Loucy (cell line): Measurements from ENCODE around the gene KPNA6.
"Not testable (repeated sequence)": the region's sequence is repeated elsewhere in the genome, so short reads cannot be mapped to it uniquely, and the experiment has no call there.

ENCODE experiments used
- H2AFZ ChIP-seq: fragments of 200-600 bp; sonication (generic); 2 replicates; pipeline ENCODE4 v1.6.0; 2016; ENCODE audit warnings: antibody characterized with exemption, mild to moderate bottlenecking, low read length, moderate library complexity
- H3F3A ChIP-seq: fragments of 200-600 bp; 2 replicates; pipeline ENCODE4 v1.6.0; 2016; ENCODE audit warnings: antibody characterized with exemption, low read depth, mild to moderate bottlenecking
- H3K27me3 ChIP-seq: fragments of 200-600 bp; sonication (generic); 2 replicates; pipeline ENCODE4 v1.6.1; 2014; ENCODE audit warnings: low read length, mild to moderate bottlenecking; ENCODE audit not compliant: insufficient read depth, poor library complexity, severe bottlenecking
- H3K36me3 ChIP-seq: fragments of 200-600 bp; sonication (generic); 2 replicates; pipeline ENCODE4 v1.6.1; 2016; ENCODE audit warnings: low read length; ENCODE audit not compliant: insufficient read depth
- H3K4me1 ChIP-seq: fragments of 200-600 bp; sonication (generic); 2 replicates; pipeline ENCODE4 v1.5.1; 2014; ENCODE audit warnings: low read length, mild to moderate bottlenecking; ENCODE audit not compliant: insufficient read depth, poor library complexity, severe bottlenecking
- H3K4me2 ChIP-seq: fragments of 200-600 bp; sonication (generic); 2 replicates; pipeline ENCODE4 v1.6.0; 2014; ENCODE audit warnings: antibody characterized with exemption, low read length, low read depth, mild to moderate bottlenecking; ENCODE audit not compliant: poor library complexity, severe bottlenecking
- H3K4me3 ChIP-seq: fragments of 200-600 bp; sonication (generic); 2 replicates; pipeline ENCODE4 v1.5.1; 2014; ENCODE audit warnings: low read length, mild to moderate bottlenecking, mixed read lengths; ENCODE audit not compliant: poor library complexity, severe bottlenecking
- H3K79me2 ChIP-seq: fragments of 200-600 bp; sonication (generic); 2 replicates; pipeline ENCODE4 v1.6.1; 2014; ENCODE audit warnings: low read length; ENCODE audit not compliant: insufficient read depth
- H3K9ac ChIP-seq: fragments of 200-600 bp; sonication (generic); 2 replicates; pipeline ENCODE4 v1.6.0; 2014; ENCODE audit warnings: mild to moderate bottlenecking, low read depth, low read length, moderate library complexity; ENCODE audit not compliant: poor library complexity, severe bottlenecking
- H3K9me2 ChIP-seq: fragments of 200-600 bp; sonication (generic); replicated peaks from 2 replicates; pipeline ENCODE4 v1.6.1; 2016; ENCODE audit warnings: low read depth, low read length, mixed read lengths
- H3K9me3 ChIP-seq: fragments of 200-600 bp; sonication (generic); 2 replicates; pipeline ENCODE4 v1.6.1; 2014; ENCODE audit warnings: mild to moderate bottlenecking, antibody characterized with exemption, low read length, low read depth; ENCODE audit not compliant: insufficient read depth
- H4K20me1 ChIP-seq: fragments of 200-600 bp; sonication (generic); 2 replicates; pipeline ENCODE4 v1.6.0; 2014; ENCODE audit warnings: antibody characterized with exemption, low read length, mild to moderate bottlenecking; ENCODE audit not compliant: insufficient read depth, poor library complexity, severe bottlenecking
- CTCF ChIP-seq: fragments of 200-600 bp; sonication (generic); conservative IDR thresholded peaks from 2 replicates; pipeline ENCODE4 v1.5.1; 2014; ENCODE audit warnings: mild to moderate bottlenecking, antibody characterized with exemption, low read length
- EZH2phosphoT487 ChIP-seq: fragments of 200-600 bp; IDR thresholded peaks from 2 replicates; pipeline ENCODE4 v1.6.1; 2018; ENCODE audit warnings: antibody characterized with exemption, mild to moderate bottlenecking, moderate library complexity, borderline replicate concordance

KPNA6 gene

GRCh38 chr1:32128964-32129363, 21.1 kb downstream of the KPNA6 start:
- Histone ChIP-seq H3F3A (no peaks in the 10 kb centered on the region), H3K79me2 (peaks cover 73% of the 10 kb centered on the region), H3K36me3 (no peaks in the 10 kb centered on the region), H3K27me3 (no peaks in the 10 kb centered on the region), H3K9me2 (no peaks in the 10 kb centered on the region), H4K20me1 (peaks cover 21% of the 10 kb centered on the region), H3K4me3 (no peak overlapping the region), H3K9me3 (no peaks in the 10 kb centered on the region), H2AFZ (no peak overlapping the region), H3K9ac (no peak overlapping the region), H3K4me2 (no peak overlapping the region), H3K4me1 (peaks cover 4% of the 10 kb centered on the region)
- TF ChIP-seq EZH2phosphoT487 (no peak), CTCF (no peak)

GRCh38 chr1:32133950-32134280, 26.1 kb downstream of the KPNA6 start:
- H3K27me3 ChIP-seq, H3F3A ChIP-seq, H3K4me1 ChIP-seq, H3K4me3 ChIP-seq, H3K36me3 ChIP-seq, H4K20me1 ChIP-seq, H3K9ac ChIP-seq, H3K9me2 ChIP-seq, H2AFZ ChIP-seq, H3K4me2 ChIP-seq, H3K9me3 ChIP-seq: not testable (repeated sequence)
- H3K79me2 ChIP-seq: peaks cover 60% of the 10 kb centered on the region

- Histone ChIP-seq H2AFZ (no peak overlapping the region), H3K9me2 (no peaks in the 10 kb centered on the region), H3K4me3 (no peak overlapping the region), H3K36me3 (no peaks in the 10 kb centered on the region), H3K4me1 (peaks cover 12% of the 10 kb centered on the region), H3K27me3 (no peaks in the 10 kb centered on the region), H3F3A (no peaks in the 10 kb centered on the region), H3K9ac (no peak overlapping the region), H3K9me3 (no peaks in the 10 kb centered on the region), H4K20me1 (peaks cover 23% of the 10 kb centered on the region), H3K79me2 (peaks cover 67% of the 10 kb centered on the region), H3K4me2 (no peak overlapping the region)
- no peak for TF ChIP-seq CTCF
- TF ChIP-seq EZH2phosphoT487: no peak
Measured at GRCh38 chr1:32137111-32137510, 29.3 kb downstream of the KPNA6 start.

GRCh38 chr1:32138965-32139364, 31.1 kb downstream of the KPNA6 start:
- TF ChIP-seq EZH2phosphoT487: no peak
- no peak for TF ChIP-seq CTCF
- H2AFZ ChIP-seq: no peak overlapping the region
- peaks cover 12% of the 10 kb centered on the region for H3K4me1 ChIP-seq
- no peaks in the 10 kb centered on the region for H3K36me3 ChIP-seq
- H4K20me1 ChIP-seq: peaks cover 23% of the 10 kb centered on the region
- peak overlapping the region; percentile 24 for H3K4me2 ChIP-seq
- no peaks in the 10 kb centered on the region for H3K27me3 ChIP-seq
- H3F3A ChIP-seq: no peaks in the 10 kb centered on the region
- H3K9ac ChIP-seq: no peak overlapping the region
- H3K4me3 ChIP-seq: no peak overlapping the region
- peaks cover 73% of the 10 kb centered on the region for H3K79me2 ChIP-seq
- H3K9me3 ChIP-seq: no peaks in the 10 kb centered on the region
- no peaks in the 10 kb centered on the region for H3K9me2 ChIP-seq
